ENCODE measurements around the gene SRSF1. TPM values are rescaled to one million over a fixed set of nuclear protein-coding genes. Genes with fewer than 3 reads are reported as not detected.
A peak's percentile ranks its signal among the peaks of the same experiment; 100 is the strongest.
"Not testable (repeated sequence)": the region's sequence is repeated elsewhere in the genome, so short reads cannot be mapped to it uniquely, and the experiment has no call there.

The SRSF1 gene
- total and polyA plus RNA-seq, 2 experiments from 2014 or later, result 107 to 175 TPM

DNA sequence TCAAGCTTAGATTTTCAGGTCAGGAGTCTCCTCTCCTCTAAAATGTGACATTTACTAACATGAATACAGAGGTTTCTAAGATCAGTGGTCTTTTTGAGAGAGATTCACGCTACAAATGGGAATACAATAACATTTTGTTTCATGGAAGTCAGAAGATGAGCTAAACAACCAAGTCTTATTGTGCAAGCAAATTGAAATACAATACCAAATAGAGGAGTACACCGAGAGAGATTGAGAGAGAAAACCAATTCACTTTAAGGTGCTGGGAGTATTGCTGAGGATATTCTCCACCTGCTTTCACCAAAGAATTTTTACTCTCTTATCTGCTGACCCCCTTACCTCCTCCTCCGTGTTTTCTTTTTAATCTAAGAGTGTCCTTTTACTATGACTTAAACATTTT lies 30.5 kb downstream of the SRSF1 start:
- H3K4me3 ChIP-seq, result no peak overlapping the region
- peaks cover 46% of the 10 kb centered on the region for H3K79me2 ChIP-seq
- H4K20me1 ChIP-seq (ENCODE audit: insufficient read depth, poor library complexity, severe bottlenecking), result peaks cover 41% of the 10 kb centered on the region
- no peaks in the 10 kb centered on the region for H3K9me2 ChIP-seq (replicated peaks; ENCODE audit: insufficient read depth)
- H3K36me3 ChIP-seq (replicated peaks; ENCODE audit: insufficient read depth, low read depth), result peaks cover 4% of the 10 kb centered on the region
- TF ChIP-seq EZH2phosphoT487 (IDR thresholded peaks at IDR 0.05; ENCODE audit: low read depth, severe bottlenecking, unreplicated experiment), result no peak
- TF ChIP-seq EZH2 (IDR thresholded peaks at IDR 0.05; ENCODE audit: borderline replicate concordance), result no peak
- no peak for TF ChIP-seq CTCF (IDR thresholded peaks at IDR 0.05; ENCODE audit: poor library complexity)
- H3K27me3 ChIP-seq, result no peaks in the 10 kb centered on the region
- H2AFZ ChIP-seq, result no peak overlapping the region
- H3K4me1 ChIP-seq (ENCODE audit: insufficient read depth), result peaks cover 15% of the 10 kb centered on the region
- DNase-seq (ENCODE audit: low spot score), result no peak
- WGBS (ENCODE audit: low lambda C conversion rate, missing lambda C conversion rate), result 83% methylated on average over 3 of the region's 3 CpGs
- no peak overlapping the region for H3K4me2 ChIP-seq
- H3K9me3 ChIP-seq (ENCODE audit: low read depth), result no peaks in the 10 kb centered on the region
- no peak overlapping the region for H3K27ac ChIP-seq

GRCh38 chr17:57975044-57975443 lies 32.0 kb downstream of the SRSF1 start:
- Histone ChIP-seq H3K27ac (peak overlapping the region; percentile 22), H3K9me3 (ENCODE audit: low read depth) (no peaks in the 10 kb centered on the region), H2AFZ (no peak overlapping the region), H3K4me3 (no peak overlapping the region), H3K4me2 (peak overlapping the region; percentile 35), H3K79me2 (peaks cover 31% of the 10 kb centered on the region), H3K27me3 (no peaks in the 10 kb centered on the region), H3K36me3 (replicated peaks; ENCODE audit: insufficient read depth, low read depth) (peaks cover under 1% of the 10 kb centered on the region), H3K9me2 (replicated peaks; ENCODE audit: insufficient read depth) (no peaks in the 10 kb centered on the region), H3K4me1 (ENCODE audit: insufficient read depth) (peaks cover 17% of the 10 kb centered on the region), H4K20me1 (ENCODE audit: insufficient read depth, poor library complexity, severe bottlenecking) (peaks cover 25% of the 10 kb centered on the region)
- WGBS (ENCODE audit: low lambda C conversion rate, missing lambda C conversion rate), result 44% methylated on average over 1 of the region's 1 CpG
- peak; percentile 37 for DNase-seq (ENCODE audit: low spot score)
- no peak for TF ChIP-seq CTCF (IDR thresholded peaks at IDR 0.05; ENCODE audit: poor library complexity)
- no peak for TF ChIP-seq EZH2 (IDR thresholded peaks at IDR 0.05; ENCODE audit: borderline replicate concordance)
- TF ChIP-seq EZH2phosphoT487 (IDR thresholded peaks at IDR 0.05; ENCODE audit: low read depth, severe bottlenecking, unreplicated experiment), result no peak

GRCh38 chr17:57974053-57974824 lies 32.8 kb downstream of the SRSF1 start:
- WGBS (ENCODE audit: low lambda C conversion rate, missing lambda C conversion rate), result 88% methylated on average over 4 of the region's 4 CpGs
- H3K36me3 ChIP-seq (replicated peaks; ENCODE audit: insufficient read depth, low read depth); H3K4me2 ChIP-seq: not testable (repeated sequence)

DNA sequence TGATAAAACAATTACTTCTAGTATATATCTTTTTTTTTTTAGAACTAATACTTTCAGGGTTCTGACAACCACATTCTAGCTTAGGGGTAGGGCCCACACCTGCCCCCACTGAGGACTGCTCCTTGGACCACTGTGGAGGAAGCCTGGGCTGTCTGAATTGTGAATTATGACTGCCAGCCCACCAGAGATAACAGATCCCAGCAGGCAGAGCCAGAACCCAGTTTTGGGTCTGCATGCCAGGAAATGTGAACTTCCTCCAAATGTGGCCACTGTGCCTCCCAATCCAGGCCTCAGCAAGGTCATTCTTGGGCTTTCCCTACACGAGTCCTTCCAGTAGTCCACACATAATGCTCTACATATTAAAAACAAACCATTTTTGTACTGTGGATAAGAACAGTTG lies 34.9 kb downstream of the SRSF1 start:
- Histone ChIP-seq H3K4me1 (ENCODE audit: insufficient read depth) (peaks cover 17% of the 10 kb centered on the region), H3K27me3 (no peaks in the 10 kb centered on the region), H4K20me1 (ENCODE audit: insufficient read depth, poor library complexity, severe bottlenecking) (peaks cover 11% of the 10 kb centered on the region), H3K36me3 (replicated peaks; ENCODE audit: insufficient read depth, low read depth) (no peaks in the 10 kb centered on the region), H3K4me2 (no peak overlapping the region), H3K9me2 (replicated peaks; ENCODE audit: insufficient read depth) (no peaks in the 10 kb centered on the region), H3K4me3 (no peak overlapping the region), H3K79me2 (peaks cover 9% of the 10 kb centered on the region), H3K9me3 (ENCODE audit: low read depth) (no peaks in the 10 kb centered on the region), H2AFZ (no peak overlapping the region), H3K27ac (no peak overlapping the region)
- 50% methylated on average over 1 of the region's 1 CpG for WGBS (ENCODE audit: low lambda C conversion rate, missing lambda C conversion rate)
- no peak for TF ChIP-seq CTCF (IDR thresholded peaks at IDR 0.05; ENCODE audit: poor library complexity)
- DNase-seq (ENCODE audit: low spot score), result no peak

More at GRCh38 chr17:57974053-57974824, 32.8 kb downstream of the SRSF1 start:
- H3K4me3 ChIP-seq; H2AFZ ChIP-seq; H3K27ac ChIP-seq; H3K9me2 ChIP-seq (replicated peaks; ENCODE audit: insufficient read depth); H3K9me3 ChIP-seq (ENCODE audit: low read depth); H3K27me3 ChIP-seq; DNase-seq (ENCODE audit: low spot score): not testable (repeated sequence)
- Histone ChIP-seq H4K20me1 (ENCODE audit: insufficient read depth, poor library complexity, severe bottlenecking) (peaks cover 24% of the 10 kb centered on the region), H3K4me1 (ENCODE audit: insufficient read depth) (peaks cover 17% of the 10 kb centered on the region), H3K79me2 (peaks cover 25% of the 10 kb centered on the region)
